Erythroblast (primary cell): Measurements from ENCODE around the gene ZNF611.

Experiments
- GATA1 ChIP-seq: IDR thresholded peaks from 2 replicates; pipeline ENCODE4 v1.6.1; 2011; ENCODE audit warnings: low read depth, mild to moderate bottlenecking, control low read depth, low read length, moderate library complexity
- POLR2A ChIP-seq: IDR thresholded peaks from 2 replicates; pipeline ENCODE4 v1.6.1; 2011; ENCODE audit warnings: mild to moderate bottlenecking, low read length

DNA sequence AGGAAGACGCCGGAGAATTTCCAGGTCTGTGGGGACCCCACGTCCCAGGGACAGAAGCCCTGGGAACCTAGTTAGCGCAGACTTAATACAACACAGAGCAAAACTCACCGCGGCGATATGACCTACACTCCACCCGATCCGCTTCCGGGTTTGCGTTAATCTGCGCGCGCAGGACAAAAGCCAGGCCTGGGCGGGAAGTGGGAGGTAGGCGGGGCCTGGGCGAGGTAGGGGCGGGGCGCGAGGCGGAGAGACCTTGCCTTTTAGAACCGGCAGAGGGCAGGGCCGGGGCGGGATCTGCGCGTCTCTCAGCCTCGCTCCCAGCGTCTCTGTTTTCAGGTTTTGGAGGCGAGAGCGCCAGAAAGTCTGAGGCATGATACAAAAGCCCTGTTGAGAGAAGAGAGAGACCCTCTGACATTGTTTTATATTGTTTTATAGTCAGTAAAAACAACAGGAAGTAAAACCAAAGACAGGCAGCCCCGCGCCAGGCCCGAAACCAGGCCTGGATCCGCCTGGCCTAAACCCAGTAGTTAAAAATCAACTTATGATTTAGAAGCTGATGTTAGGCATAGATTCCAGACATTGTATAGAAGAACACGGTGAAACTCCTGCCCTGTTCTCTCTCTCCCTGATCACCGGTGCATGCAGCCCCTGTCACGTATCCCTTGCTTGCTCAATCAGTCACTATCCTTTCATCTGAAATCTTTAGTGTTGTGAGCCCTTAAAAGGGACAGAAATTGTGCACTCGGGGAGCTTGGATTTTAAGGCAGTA lies at the start of gene ZNF611:
- TF ChIP-seq POLR2A: peak; percentile 84
- TF ChIP-seq GATA1: no peak
